ENCODE results near the gene CXXC5.

CXXC5 gene

GRCh38 chr5:139667001-139667729 is 19.0 kb downstream of the CXXC5 start:
- DNase-seq: no peak

GRCh38 chr5:139667730-139668063 is 19.5 kb downstream of the CXXC5 start:
- DNase-seq: no peak

- no peak for DNase-seq
Measured at GRCh38 chr5:139668064-139668880, 20.1 kb downstream of the CXXC5 start.

GRCh38 chr5:139668924-139669661 is 20.9 kb downstream of the CXXC5 start:
- DNase-seq: no peak

GRCh38 chr5:139669662-139670368 is 21.7 kb downstream of the CXXC5 start:
- no peak for DNase-seq

- no peak for DNase-seq
Measured at GRCh38 chr5:139670369-139671095, 22.4 kb downstream of the CXXC5 start.

GRCh38 chr5:139671096-139671841 is 23.1 kb downstream of the CXXC5 start:
- DNase-seq: no peak

GRCh38 chr5:139675213-139675612 is 27.1 kb downstream of the CXXC5 start:
- no peak for DNase-seq

- no peak for DNase-seq
Measured at GRCh38 chr5:139675825-139676224, 27.7 kb downstream of the CXXC5 start.

- no peak for DNase-seq
Measured at GRCh38 chr5:139676406-139676805, 28.3 kb downstream of the CXXC5 start.

GRCh38 chr5:139676951-139677735 is 29.0 kb downstream of the CXXC5 start:
- DNase-seq: no peak

- DNase-seq: no peak
Measured at GRCh38 chr5:139677736-139678613, 29.8 kb downstream of the CXXC5 start.

GRCh38 chr5:139678751-139679750 is 30.9 kb downstream of the CXXC5 start:
- no peak for DNase-seq

- no peak for DNase-seq
Measured at GRCh38 chr5:139680368-139681111, 32.4 kb downstream of the CXXC5 start.

GRCh38 chr5:139681112-139681458 is 32.9 kb downstream of the CXXC5 start:
- no peak for DNase-seq

- no peak for DNase-seq
Measured at GRCh38 chr5:139681466-139681865, 33.3 kb downstream of the CXXC5 start.

Measured in NCI-H2171 (cell line).